Adrenal gland (tissue), 5 donors: ENCODE results near the gene TEN1.

Experiments
- POLR2A ChIP-seq, 2 donors: fragments of 450-650 bp; IDR thresholded peaks; one replicate each; pipeline ENCODE4 v1.6.1; 2017; ENCODE audit warnings: antibody characterized with exemption in 2 of 2, mild to moderate bottlenecking in 2 of 2, moderate library complexity in 1 of 2
- TF ChIP-seq, protein P1 (sequence below), 6 experiments: fragments of 450-650 bp in 4 of 6; fragments of 200-600 bp in 2 of 6; sonication (generic) in 1 of 6; IDR thresholded peaks; 1 replicate in 5 of 6; 2 replicates in 1 of 6; pipeline versions ENCODE4 v1.5.1 to v1.8.0; 2016 to 2021; ENCODE audit warnings: antibody characterized with exemption in 6 of 6, mild to moderate bottlenecking in 2 of 6, moderate library complexity in 1 of 6
- donor health status: DM: no; HTN: no; CAD: no.

GRCh38 chr17:76046064-76046463 lies 67.0 kb downstream of the TEN1 start:
- TF ChIP-seq, protein P1, sequence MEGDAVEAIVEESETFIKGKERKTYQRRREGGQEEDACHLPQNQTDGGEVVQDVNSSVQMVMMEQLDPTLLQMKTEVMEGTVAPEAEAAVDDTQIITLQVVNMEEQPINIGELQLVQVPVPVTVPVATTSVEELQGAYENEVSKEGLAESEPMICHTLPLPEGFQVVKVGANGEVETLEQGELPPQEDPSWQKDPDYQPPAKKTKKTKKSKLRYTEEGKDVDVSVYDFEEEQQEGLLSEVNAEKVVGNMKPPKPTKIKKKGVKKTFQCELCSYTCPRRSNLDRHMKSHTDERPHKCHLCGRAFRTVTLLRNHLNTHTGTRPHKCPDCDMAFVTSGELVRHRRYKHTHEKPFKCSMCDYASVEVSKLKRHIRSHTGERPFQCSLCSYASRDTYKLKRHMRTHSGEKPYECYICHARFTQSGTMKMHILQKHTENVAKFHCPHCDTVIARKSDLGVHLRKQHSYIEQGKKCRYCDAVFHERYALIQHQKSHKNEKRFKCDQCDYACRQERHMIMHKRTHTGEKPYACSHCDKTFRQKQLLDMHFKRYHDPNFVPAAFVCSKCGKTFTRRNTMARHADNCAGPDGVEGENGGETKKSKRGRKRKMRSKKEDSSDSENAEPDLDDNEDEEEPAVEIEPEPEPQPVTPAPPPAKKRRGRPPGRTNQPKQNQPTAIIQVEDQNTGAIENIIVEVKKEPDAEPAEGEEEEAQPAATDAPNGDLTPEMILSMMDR (IDR thresholded peaks at IDR 0.05), result no peak
- TF ChIP-seq POLR2A (IDR thresholded peaks at IDR 0.05), result no peak
